ENCODE results near the gene LPXN.

The LPXN gene

DNA sequence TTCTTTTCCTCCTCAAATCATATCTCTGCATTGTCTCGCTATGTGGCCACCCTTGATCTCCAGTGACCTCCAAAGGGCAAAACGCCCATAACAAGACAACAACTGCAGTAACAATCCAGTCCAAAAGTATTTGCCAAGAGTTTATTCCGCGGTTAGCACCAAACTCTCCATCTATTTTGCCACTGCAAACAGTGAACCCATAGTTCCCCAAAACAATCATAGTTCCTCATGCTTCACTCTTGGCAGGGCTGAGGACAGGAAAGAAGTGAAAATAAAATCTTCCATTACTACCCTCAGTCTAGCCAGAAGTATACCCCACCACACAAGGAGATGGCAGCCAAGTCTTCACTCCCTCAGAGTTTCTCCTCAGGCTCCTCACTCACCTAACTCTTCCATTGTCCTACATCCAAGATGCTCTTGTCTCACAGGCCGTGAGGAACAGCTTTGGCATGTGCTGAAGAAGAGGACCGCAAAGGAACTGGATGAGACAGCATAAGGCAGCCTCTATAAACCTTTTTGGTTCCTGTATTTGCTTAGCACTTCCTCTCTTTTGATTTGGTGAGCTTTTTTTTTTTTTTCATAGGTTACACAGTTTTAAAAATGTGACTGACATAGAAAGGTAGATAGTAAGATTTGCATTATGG lies at the start of gene LPXN:
LPXN (minus strand) TSS at position 480 of the 644 bp plus-strand sequence; CDS start at position 396, 84 bp downstream.
- no peaks in the 10 kb centered on the region for H3K27me3 ChIP-seq (replicated peaks; ENCODE audit: control insufficient read depth, insufficient read depth, low read length)
- DNase-seq (ENCODE audit: extremely low read depth, insufficient read length), result peak; percentile 79
- peak within 1 kb of the TSS; percentile 96 for H3K4me3 ChIP-seq (replicated peaks; ENCODE audit: low read depth, low read length)
- no peaks in the 10 kb centered on the region; the same call in none of the 2 replicates for H3K36me3 ChIP-seq (ENCODE audit: control insufficient read depth, insufficient read depth, low read length)
- no peak for TF ChIP-seq CTCF (IDR thresholded peaks at IDR 0.05; ENCODE audit: insufficient read depth, low read length, poor library complexity, severe bottlenecking)

DNA sequence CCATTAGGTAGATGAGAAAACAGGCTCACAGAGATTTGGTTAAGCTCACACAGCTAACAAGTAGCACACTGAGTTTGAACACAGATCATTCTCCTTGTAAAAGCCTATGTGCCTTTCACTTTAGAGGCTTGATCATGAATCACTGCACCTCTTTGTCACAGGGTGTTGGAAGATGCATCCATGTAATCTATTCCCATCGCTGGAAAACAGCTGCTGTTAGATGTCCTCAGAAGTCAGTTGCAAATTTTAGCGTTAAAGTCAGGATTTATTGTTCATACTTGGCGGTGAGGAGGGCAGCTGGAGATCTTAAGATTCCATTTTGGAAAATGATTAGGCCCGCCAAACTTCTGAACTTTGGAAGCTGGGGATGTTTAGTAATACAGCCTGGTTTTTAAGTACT lies 49.4 kb upstream of the LPXN start:
- Histone ChIP-seq H3K36me3 (ENCODE audit: control insufficient read depth, insufficient read depth, low read length) (peaks cover 17% of the 10 kb centered on the region), H3K27me3 (replicated peaks; ENCODE audit: control insufficient read depth, insufficient read depth, low read length) (no peaks in the 10 kb centered on the region), H3K4me3 (replicated peaks; ENCODE audit: low read depth, low read length) (no peak overlapping the region)
- no peak for TF ChIP-seq CTCF (IDR thresholded peaks at IDR 0.05; ENCODE audit: insufficient read depth, low read length, poor library complexity, severe bottlenecking)
- DNase-seq (ENCODE audit: extremely low read depth, insufficient read length), result no peak

DNA sequence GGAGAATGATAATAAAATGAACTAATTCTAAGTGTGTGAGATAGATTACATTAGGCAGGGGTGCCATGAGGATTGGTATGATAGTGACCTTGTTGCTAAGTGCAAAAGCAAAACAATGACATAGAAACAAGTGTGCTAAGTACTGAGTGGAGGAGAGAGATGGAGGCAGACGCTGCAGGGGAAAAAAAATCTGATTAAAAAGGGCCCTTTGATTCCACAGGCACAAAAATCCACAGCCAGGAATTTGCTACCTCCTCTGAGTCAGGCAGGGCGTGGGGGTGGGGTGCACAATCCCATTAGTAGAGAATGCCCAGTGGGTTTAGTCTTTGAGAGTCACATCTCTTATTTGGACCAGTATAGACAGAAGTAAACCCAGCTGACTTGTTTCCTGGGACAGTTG lies 46.7 kb upstream of the LPXN start, which contains the start of gene CNTF:
CNTF (plus strand) TSS at position 322 of the 400 bp plus-strand sequence. CDS start 88 bp downstream, outside the sequence.
- H3K27me3 ChIP-seq (replicated peaks; ENCODE audit: control insufficient read depth, insufficient read depth, low read length), result no peaks in the 10 kb centered on the region
- H3K36me3 ChIP-seq (ENCODE audit: control insufficient read depth, insufficient read depth, low read length), result peaks cover 17% of the 10 kb centered on the region
- H3K4me3 ChIP-seq (replicated peaks; ENCODE audit: low read depth, low read length), result no peak within 1 kb of the TSS; the same call in 1 of the 2 replicates
- DNase-seq (ENCODE audit: extremely low read depth, insufficient read length), result no peak
- no peak for TF ChIP-seq CTCF (IDR thresholded peaks at IDR 0.05; ENCODE audit: insufficient read depth, low read length, poor library complexity, severe bottlenecking)

DNA sequence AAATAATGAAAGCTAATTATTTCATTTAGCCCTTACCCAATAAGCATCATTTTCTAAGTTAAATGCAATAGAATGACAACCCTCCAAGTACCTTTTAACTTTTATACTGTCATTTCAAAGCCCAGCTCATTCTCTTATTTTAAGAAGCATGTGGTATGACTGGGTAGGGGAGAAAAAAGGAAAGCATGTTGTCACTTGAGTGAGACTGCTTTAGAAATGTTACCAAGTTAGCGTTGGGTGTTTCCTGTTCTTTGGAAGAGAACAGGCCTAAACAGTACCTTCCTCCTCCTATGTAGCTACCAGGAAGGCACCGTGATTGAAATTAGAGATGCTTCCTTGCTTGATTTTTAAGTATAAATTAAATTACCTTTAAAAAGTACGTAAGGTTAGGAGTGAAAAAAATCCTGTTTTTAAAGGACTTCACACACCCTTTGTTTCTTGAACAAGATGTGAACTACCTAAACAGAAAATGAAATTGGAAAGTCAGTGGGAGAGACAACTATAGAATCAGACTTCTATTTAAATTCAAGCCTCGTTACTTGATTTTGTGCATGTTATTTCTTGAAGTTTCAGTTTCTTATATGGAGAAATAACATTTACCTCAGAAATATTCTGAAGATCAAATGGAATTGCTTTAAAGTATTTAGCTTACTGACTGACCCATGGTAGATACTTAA lies 46.1 kb upstream of the LPXN start:
- no peak overlapping the region; the same call in 1 of the 2 replicates for H3K4me3 ChIP-seq (replicated peaks; ENCODE audit: low read depth, low read length)
- no peak for TF ChIP-seq CTCF (IDR thresholded peaks at IDR 0.05; ENCODE audit: insufficient read depth, low read length, poor library complexity, severe bottlenecking)
- H3K36me3 ChIP-seq (ENCODE audit: control insufficient read depth, insufficient read depth, low read length), result peaks cover 19% of the 10 kb centered on the region
- no peaks in the 10 kb centered on the region for H3K27me3 ChIP-seq (replicated peaks; ENCODE audit: control insufficient read depth, insufficient read depth, low read length)
- no peak for DNase-seq (ENCODE audit: extremely low read depth, insufficient read length)

GRCh38 chr11:58617976-58618557 lies 42.4 kb upstream of the LPXN start:
- peak; percentile 36 for TF ChIP-seq CTCF (IDR thresholded peaks at IDR 0.05; ENCODE audit: insufficient read depth, low read length, poor library complexity, severe bottlenecking)
- Histone ChIP-seq H3K4me3 (replicated peaks; ENCODE audit: low read depth, low read length) (no peak overlapping the region), H3K27me3 (replicated peaks; ENCODE audit: control insufficient read depth, insufficient read depth, low read length) (no peaks in the 10 kb centered on the region), H3K36me3 (ENCODE audit: control insufficient read depth, insufficient read depth, low read length) (peaks cover 8% of the 10 kb centered on the region)
- DNase-seq (ENCODE audit: extremely low read depth, insufficient read length), result no peak
